GM12874 (cell line): Measurements from ENCODE around the gene FAM171A1.

Source experiments
- CTCF ChIP-seq: IDR thresholded peaks from 2 replicates; pipeline ENCODE4 v1.5.1; 2011; ENCODE audit warnings: low read depth, mild to moderate bottlenecking, control low read depth, low read length, moderate library complexity; ENCODE audit not compliant: insufficient read depth

FAM171A1 gene

GRCh38 chr10:15360566-15360965 lies 10.5 kb downstream of the FAM171A1 start:
- no peak for TF ChIP-seq CTCF

- no peak for TF ChIP-seq CTCF
Measured at GRCh38 chr10:15353471-15354017, 17.5 kb downstream of the FAM171A1 start.

- TF ChIP-seq CTCF, result no peak
Measured at GRCh38 chr10:15352836-15353235, 18.3 kb downstream of the FAM171A1 start.

GRCh38 chr10:15352201-15352600 lies 18.9 kb downstream of the FAM171A1 start:
- no peak for TF ChIP-seq CTCF

- no peak for TF ChIP-seq CTCF
Measured at GRCh38 chr10:15351099-15351820, 19.8 kb downstream of the FAM171A1 start.

GRCh38 chr10:15349112-15349511 lies 22.0 kb downstream of the FAM171A1 start:
- no peak for TF ChIP-seq CTCF

GRCh38 chr10:15348579-15348978 lies 22.5 kb downstream of the FAM171A1 start:
- TF ChIP-seq CTCF, result no peak
